ENCODE measurements around the gene GRAMD1B.
"Not testable (repeated sequence)": the region's sequence is repeated elsewhere in the genome, so short reads cannot be mapped to it uniquely, and the experiment has no call there.

Gene GRAMD1B

GRCh38 chr11:123448823-123449222 is 18.8 kb downstream of the GRAMD1B start:
- no peak for DNase-seq

- no peak for DNase-seq
Measured at GRCh38 chr11:123449436-123449835, 19.4 kb downstream of the GRAMD1B start.

- no peak for DNase-seq
Measured at GRCh38 chr11:123450623-123451022, 20.6 kb downstream of the GRAMD1B start.

DNA sequence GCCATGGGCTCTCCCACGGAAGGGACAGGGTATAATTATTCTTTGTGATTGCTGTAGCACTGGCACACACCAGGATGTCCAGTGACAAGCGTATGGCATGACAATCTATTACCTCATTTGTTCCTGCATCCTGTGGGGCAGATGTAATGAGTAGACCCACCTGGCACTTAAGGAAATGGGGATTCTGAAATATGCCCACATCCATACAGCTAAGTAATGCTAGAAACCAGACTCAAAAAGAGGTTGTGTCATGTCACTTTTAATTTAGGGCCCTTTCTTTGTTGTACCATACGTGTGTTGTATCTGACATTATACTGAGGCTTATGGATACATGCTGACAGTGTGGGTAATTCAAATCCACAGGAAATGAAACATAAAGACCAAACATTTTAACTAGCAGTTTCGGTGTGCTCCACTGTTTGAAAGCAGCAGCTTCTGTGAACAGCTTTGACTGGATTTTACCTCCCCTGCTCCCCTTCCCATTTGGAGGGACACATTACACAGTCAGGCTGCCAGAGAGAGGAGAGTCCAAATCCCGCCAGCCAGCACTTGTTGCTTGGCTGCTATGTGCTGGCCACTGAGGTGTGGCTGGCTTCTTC is 21.2 kb downstream of the GRAMD1B start:
- no peak for DNase-seq

DNA sequence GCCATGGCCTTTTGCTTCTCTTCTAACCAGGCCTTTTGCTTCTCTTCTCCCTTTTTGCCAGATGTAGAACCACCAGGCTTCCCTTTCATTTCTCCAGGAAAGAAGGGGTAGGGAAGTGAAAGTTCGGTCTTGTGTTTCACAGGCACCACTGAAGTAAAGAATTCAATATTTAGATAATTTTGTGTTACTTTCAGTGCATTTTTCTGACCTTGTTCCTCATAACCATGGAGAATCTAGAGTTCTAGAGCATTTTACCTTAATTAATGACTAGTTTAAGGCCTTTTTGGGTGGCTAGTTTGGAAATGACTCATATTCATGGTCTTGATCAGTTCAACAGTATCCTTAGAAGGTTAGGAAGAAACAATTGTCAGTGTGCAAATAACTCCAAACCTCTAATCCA is 22.7 kb downstream of the GRAMD1B start:
- DNase-seq: no peak

DNA sequence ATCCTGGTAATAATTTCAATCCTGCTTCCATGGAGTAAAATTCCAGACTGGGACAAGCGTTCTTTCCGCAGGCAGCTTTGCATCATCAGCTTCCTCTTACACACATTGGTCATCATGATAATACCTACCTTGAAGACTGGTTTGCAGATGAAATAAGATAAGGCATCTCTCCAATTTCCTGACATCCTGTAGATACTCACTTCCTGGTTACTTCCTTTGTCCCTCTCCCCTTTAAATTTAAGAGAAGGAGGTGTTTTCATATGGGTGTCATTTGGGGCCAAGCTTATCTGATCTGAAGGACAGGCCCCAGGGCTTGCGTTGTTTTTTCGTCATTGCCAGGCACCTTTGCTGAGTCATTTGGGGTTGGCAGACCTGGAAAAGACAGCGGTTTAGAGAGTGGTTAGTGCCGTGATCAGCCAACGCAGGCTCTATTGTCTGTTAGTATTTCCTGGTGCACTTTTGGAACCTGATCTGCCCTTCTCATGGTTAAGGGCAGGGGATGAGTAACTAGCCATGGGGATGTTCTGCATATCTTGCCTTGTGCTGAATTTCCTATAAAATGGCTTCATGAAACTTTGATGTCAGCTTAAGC is 24.1 kb downstream of the GRAMD1B start:
- DNase-seq: peak; percentile 57

DNA sequence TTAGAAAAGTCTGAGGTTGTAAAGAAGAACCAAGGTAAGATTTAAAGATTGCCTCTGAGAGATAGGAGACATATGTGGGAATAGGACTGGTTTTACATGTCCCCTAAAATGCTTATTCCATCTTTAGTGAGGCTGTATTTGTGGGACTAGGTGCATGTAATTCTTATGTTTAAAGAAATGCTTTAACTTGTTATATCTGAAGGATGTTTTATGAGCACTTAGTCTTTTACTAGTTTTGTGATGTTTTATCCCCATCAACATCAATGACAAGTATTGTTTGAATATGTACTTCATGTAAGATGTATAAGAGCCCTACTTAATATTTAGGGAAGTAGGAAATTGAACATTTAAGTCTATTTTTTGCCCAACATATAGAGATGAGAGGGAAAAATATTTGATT is 24.7 kb downstream of the GRAMD1B start:
- no peak for DNase-seq

DNA sequence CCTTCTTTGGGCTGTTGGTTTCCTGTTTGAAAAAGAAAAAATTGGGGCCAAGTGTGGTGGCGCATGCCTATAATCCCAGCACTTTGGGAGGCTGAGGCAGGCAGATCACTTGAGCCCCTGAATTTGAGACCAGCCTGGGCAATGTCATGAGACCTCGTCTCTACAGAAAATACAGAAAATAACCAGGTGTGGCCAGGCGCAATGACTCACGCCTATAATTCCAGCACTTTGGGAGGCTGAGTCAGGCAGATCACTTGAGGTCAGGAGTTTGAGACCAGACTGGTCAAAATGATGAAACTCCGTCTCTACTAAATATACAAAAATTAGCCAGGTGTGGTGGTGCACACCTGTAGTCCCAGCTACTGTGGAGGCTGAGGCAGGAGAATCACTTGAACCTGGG is 26.4 kb downstream of the GRAMD1B start:
- DNase-seq: not testable (repeated sequence)

DNA sequence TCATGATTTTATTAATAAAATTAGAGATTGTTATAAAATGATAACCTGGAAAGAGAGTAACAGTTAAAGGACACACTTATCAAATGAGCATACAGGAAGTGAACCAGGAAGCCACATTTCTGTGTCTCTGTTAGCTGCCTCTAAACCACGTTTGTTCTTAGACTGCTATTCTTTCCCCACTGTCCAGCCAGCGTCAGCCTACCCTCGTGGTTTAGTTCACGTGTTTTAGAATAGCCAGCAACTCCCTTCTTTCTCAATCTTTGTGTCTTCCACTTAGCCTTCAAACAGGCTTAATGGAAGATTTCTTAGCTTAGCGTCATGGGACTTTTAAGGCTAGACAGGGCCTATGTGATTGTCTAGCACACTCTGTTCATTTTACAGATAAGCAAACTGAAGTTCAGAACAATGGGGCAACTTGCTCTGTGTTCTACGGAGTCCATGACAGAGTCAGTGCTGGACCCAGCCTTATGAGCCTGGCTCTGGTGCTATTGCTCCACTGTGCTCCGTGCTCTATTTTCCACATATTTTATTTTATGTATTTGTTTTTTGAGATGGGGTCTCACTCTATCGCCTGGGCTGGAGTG is 27.2 kb downstream of the GRAMD1B start:
- no peak for DNase-seq

- no peak for DNase-seq
Measured at GRCh38 chr11:123458501-123458900, 28.4 kb downstream of the GRAMD1B start.

DNA sequence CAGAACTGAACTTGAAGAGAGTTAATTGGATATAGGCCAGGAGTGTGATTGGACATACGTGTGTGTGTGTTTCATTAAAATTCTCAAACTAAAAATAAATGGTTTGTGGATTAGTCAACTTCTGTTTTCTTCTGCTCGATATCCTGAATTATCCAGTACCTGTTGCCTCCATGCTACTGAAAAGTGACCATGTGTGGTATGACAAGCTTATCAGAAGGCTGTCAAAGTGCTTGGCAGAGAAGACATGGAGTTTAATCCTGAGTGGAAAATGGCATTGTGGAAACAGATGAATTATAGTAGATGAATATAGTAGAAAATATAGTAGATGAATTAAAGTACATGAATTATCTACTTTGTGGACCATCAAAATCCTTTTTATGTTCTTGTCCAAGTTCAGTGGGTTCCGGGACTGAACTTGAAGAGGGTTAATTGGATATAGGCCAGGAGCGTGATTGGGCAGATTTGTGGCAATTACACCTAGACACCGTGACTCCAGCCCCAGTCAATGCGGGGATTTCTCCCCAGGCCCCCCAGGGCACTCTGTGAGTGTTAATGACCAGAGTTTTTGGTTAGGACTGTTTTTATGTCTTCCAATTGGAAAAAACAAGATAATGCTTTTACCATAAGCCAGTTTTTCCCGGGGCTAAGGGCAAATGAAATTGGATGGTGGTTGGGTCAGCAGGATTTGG is 30.1 kb downstream of the GRAMD1B start:
- no peak for DNase-seq

GRCh38 chr11:123461164-123461563 is 31.1 kb downstream of the GRAMD1B start:
- DNase-seq: no peak

- not testable (repeated sequence) for DNase-seq
Measured at GRCh38 chr11:123465667-123466066, 35.6 kb downstream of the GRAMD1B start.

- not testable (repeated sequence) for DNase-seq
Measured at GRCh38 chr11:123466172-123466571, 36.1 kb downstream of the GRAMD1B start.

DNA sequence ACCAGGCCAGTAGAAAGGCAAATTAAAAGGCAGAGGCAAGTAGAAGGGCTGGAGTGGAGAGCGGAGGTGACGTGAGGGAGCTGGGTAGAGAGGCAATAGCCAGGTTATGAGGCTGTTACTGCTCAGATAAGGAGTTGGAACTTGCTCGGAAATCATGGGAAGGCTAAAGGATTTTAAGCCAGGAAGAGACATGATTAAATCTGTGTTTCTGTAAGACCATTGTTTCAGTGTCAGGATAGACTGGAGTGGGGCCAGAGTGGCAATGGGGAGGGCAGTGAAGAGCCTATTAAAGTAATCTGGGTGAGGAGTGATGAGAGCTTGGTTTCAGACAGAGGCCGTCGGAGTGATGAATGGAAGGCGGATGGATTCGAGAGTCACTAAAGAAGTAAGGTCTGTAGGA is 39.0 kb downstream of the GRAMD1B start:
- no peak for DNase-seq

GRCh38 chr11:123469586-123469985 is 39.5 kb downstream of the GRAMD1B start:
- no peak for DNase-seq

DNA sequence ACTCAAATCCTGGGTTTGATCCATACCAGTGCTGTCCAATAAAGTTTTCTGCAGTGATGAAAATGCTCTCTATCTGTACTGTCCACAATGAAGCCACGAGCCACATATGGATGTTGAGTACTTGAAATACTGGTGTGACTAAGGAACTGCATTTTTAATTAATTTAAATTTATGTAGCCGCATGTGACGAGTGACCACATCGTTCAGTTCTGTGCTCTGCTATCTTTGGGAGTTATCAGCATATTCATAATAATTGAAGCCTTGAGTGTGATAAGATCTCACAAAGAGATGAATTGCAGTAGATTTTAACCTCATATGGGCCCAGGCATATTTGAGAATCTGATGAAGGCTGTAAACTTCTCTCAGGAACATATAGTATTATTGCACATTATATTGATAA is 40.8 kb downstream of the GRAMD1B start:
- no peak for DNase-seq

DNA sequence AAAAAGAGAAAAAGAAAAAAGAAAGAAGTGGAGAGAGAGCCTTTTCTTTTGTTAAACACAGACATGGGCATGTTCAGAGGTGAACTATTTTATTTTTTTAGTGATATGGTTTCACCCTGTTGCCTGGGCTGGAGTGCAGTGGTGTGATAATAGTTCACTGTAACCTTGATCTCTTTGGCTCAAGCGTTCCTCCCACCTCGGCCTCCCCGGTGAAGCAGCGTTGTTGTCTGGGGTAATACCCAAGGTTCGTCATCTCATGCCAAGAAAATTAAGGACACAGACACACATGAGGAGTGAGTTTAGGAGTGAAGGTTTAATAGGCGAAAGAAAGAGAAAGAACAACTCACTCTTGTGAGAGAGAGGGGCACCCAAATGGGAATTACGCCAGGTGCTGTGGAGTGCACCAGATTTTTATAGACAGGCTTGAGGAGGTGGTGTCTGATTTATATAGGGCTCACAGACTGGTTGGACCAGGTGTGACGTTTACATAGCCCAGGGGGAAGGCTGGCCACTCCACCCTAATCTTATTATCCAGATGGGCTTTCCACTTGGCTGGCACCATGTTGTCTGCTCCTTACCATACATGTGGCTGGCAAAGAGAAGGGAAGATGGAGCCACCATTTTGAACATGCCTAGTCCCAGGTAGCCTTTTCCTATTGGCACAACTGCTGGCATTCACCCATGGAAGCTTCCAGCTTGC is 42.3 kb downstream of the GRAMD1B start:
- no peak for DNase-seq

DNA sequence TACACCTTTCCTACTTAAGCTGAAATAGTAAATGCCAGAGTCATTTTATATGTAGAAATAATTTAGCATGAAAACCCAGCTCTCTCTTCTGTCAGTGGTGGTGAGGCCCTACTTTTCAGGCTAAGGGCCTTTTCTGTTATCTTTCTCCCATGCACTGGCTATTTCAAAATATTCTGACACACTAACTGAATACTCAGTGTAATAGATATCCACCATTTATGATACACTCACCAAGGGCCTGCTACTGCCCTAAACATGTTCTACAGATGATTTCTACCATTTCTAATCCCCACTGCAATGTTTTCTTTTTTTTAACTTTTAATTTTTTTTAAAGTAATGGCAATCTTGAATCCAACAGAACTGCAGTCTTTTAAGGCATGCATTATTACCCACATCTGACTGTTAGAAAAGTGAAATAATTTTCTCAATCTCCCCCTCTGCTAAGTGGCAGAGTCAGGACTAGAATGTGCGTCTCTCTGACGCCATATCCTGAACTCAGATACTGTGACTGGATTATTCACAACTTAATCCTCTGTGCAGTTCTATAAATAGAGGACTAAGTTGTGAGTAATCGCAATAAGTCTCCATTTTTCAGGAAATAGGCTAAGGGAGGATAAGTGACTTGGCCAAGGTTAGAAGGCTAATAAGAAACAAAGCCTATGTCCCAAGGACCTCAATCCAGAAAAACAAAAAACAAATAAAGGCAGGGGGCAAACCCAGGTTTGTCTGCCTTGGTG is 44.0 kb downstream of the GRAMD1B start:
- no peak for DNase-seq

GRCh38 chr11:123474994-123475393 is 44.9 kb downstream of the GRAMD1B start:
- no peak for DNase-seq

DNA sequence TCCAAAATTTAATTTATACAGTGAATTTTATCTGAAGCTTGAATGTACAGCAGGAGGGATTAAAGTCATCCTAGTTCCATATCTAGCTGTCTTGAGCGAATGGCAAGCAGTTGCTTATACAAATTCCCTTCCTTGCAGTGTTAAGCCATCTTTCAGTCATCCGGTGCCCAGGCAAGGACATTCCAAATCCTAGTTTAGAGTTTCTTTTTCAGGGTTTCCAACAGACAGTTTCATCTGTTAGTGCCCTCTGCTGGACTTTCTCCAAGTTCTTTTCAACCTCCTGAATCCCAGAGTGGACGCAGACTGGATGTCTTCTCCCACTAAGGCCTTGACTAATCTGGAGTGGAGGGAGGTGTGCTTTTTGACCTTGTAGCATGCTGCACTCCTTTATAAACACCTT is 45.4 kb downstream of the GRAMD1B start:
- no peak for DNase-seq

DNA sequence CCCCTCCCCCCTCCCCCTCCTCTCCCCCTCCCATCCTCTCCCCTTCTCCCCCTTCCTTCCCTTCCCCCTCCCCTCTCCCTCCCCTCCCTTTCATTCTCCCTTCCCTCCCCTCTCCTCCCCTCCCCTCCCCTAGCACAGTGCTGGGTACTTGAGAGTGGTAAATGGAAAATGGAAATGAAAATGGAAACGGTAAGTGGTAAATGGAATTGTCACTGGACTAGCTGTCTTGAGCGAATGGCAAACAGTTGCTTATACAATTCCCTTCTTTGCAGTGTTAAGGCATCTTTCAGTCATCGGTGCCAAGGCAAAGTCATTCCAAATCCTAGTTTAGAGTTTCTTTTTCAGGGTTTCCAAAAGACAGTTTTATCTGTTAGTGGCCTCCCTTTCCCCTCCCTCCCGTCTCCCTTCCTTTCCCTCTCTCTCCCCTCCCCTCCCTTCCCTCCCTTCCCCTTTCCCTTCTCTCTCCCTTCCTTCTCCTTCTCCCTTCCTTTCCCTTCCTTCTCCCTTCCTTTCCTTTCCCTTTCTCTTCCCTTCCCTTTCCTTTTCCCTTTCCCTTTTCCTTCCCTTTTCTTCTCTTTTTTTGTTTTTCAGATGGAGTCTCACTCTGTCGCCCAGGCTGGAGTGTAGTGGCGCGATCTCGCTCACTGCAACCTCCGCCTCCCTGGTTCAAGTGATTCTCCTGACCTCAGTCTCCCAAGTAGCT is 47.3 kb downstream of the GRAMD1B start:
- no peak for DNase-seq

All from activated CD4-positive, CD25-positive, alpha-beta regulatory T cell treated with anti-CD3 and anti-CD28 coated beads, Interleukin-2, amount 50 U/mL, for 72 hours (primary cell).